Body of pancreas (tissue), 4 donors: ENCODE measurements around the gene LZTS3. TPM values are rescaled to one million over a fixed set of nuclear protein-coding genes. Genes with fewer than 3 reads are reported as not detected.
A peak's percentile ranks its signal among the peaks of the same experiment; 100 is the strongest.

ENCODE experiments used
- ATAC-seq: fragments of 150-250 bp; one replicate; pipeline ENCODE4 v1.9.1; 2016
- DNase-seq, 4 donors: peaks; one replicate each; pipeline ENCODE4 v3.0.0-alpha.2; 2019
- H3K27ac ChIP-seq, 4 donors: fragments of 200-600 bp; sonication (generic); 1 replicate in 3 of 4; 2 replicates in 1 of 4; pipeline versions ENCODE4 v1.5.1 to v1.6.1; 2016 to 2019; ENCODE audit warnings: mild to moderate bottlenecking in 1 of 4, mixed read lengths in 1 of 4, moderate library complexity in 1 of 4
- H3K27me3 ChIP-seq, 2 donors: fragments of 200-600 bp; sonication (generic); one replicate each; pipeline ENCODE4 v1.6.0; 2016; ENCODE audit warnings: mild to moderate bottlenecking in 1 of 2
- H3K36me3 ChIP-seq, 2 donors: fragments of 200-600 bp; sonication (generic); replicated peaks in 1 of 2; 2 replicates each; pipeline ENCODE4 v1.5.1; 2016; ENCODE audit warnings: low read depth in 2 of 2; ENCODE audit not compliant: insufficient read depth in 1 of 2
- H3K4me1 ChIP-seq: fragments of 200-600 bp; sonication (generic); one replicate; pipeline ENCODE4 v1.6.0; 2016
- H3K4me3 ChIP-seq, 2 donors: fragments of 200-600 bp; sonication (generic); 1 replicate in 1 of 2; 2 replicates in 1 of 2; pipeline ENCODE4 v1.5.1; 2016 to 2019
- H3K9me3 ChIP-seq, 3 donors: fragments of 200-600 bp; sonication (generic); 1 replicate in 2 of 3; 2 replicates in 1 of 3; pipeline ENCODE4 v1.5.1; 2016
- CTCF ChIP-seq, 7 experiments: fragments of 450-650 bp in 4 of 7; fragments of 200-600 bp in 3 of 7; sonication (generic) in 3 of 7; IDR thresholded peaks; one replicate each; pipeline ENCODE4 v1.5.1; 2016 to 2019; ENCODE audit warnings: antibody characterized with exemption in 7 of 7
- POLR2A ChIP-seq, 3 donors: fragments of 450-650 bp; IDR thresholded peaks; one replicate each; pipeline ENCODE4 v1.6.1; 2016; ENCODE audit warnings: antibody characterized with exemption in 3 of 3, mild to moderate bottlenecking in 2 of 3
- WGBS, 2 donors: methylation state at CpG; one replicate each; pipeline ENCODE4 v1.1.5; 2017; 5-methylcytosine and 5-hydroxymethylcytosine counted together
- intact Hi-C: fragments of 100-400 bp; cut with DNase I; formaldehyde crosslinking; loops from one replicate; pipeline ENCODE4 v1.15.1; 2023
- total RNA-seq, 2 donors: library from RNA; depleted of rRNA; stranded (reverse); fragments of >200 nt; gene quantifications; one replicate each; pipeline ENCODE4 v1.1.0, GENCODE V29; 2016

LZTS3 gene
- total RNA-seq, 2 donors from 2014 or later, result 38.4 to 72.2 TPM

DNA sequence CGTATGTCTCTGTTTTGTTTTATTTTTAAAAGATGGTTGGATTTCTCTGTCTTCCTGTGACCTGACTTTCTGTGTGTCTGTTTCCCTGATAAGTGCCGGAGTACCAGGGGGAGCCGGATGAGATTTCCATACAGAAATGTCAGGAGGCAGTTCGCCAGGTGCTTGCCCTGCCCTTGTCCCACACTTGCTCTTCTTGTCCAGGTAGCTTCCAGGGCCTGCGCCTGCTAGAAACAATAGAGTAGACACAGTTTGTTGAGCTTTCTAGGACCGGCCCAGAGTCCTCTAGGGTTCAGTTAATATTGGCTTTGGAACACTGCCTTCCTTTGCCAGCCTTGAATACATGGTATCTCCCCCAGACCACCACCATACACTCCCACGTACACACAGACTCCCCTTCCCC, 39.9 kb upstream of the LZTS3 start:
- WGBS, 2 donors, result 89 to 92% methylated on average over 7 of the region's 7 CpGs
- peaks cover 17% of the 10 kb centered on the region for H3K4me1 ChIP-seq
- H3K4me3 ChIP-seq, result no peak overlapping the region
- no peak for ATAC-seq
- H3K27ac ChIP-seq, result no peak overlapping the region
- intact Hi-C loops, result no loop called here
- H3K9me3 ChIP-seq, result no peaks in the 10 kb centered on the region
- H3K36me3 ChIP-seq, result peaks cover 0 to 5% of the 10 kb centered on the region in 2 donors
- H3K27me3 ChIP-seq, result no peaks in the 10 kb centered on the region
- TF ChIP-seq CTCF (IDR thresholded peaks at IDR 0.05), result no peak
- no peak for TF ChIP-seq POLR2A (IDR thresholded peaks at IDR 0.05)
- no peak for DNase-seq

DNA sequence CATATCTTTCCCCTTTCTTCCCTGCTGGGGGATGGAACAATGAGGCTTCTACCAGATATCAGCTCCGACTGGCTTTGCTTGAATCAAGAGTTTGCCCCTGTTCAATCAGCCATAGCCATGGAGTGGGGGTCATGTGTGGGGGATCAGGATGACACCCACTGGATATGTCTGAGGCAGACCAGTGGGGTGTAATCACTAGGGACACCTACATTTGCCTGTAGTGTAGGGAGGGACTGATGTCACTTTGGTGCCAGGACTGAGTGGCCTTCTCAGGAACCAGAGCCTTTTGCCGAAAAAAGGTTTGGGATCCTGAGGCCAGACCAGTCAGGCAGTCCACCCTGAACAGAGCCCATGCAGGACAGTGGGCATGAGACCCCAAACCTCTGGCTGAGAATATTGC, 37.0 kb upstream of the LZTS3 start:
- Histone ChIP-seq H3K36me3 (peaks cover 0 to 4% of the 10 kb centered on the region in 2 donors), H3K4me1 (peaks cover 19% of the 10 kb centered on the region), H3K27ac (no peak overlapping the region), H3K9me3 (no peaks in the 10 kb centered on the region), H3K27me3 (no peaks in the 10 kb centered on the region), H3K4me3 (peak overlapping the region in 1 of 2 donors; percentile 71)
- ATAC-seq (no peak), DNase-seq (no peak)
- WGBS, 2 donors, result 45 to 51% methylated on average over 2 of the region's 2 CpGs
- intact Hi-C loops, result no loop called here
- TF ChIP-seq CTCF (IDR thresholded peaks at IDR 0.05) (no peak), POLR2A (IDR thresholded peaks at IDR 0.05) (no peak)

GRCh38 chr20:3209946-3210317, 36.6 kb upstream of the LZTS3 start:
- intact Hi-C loops, result no loop called here
- H3K4me3 ChIP-seq, result peak overlapping the region; percentile 71 to 76
- peak overlapping the region in 2 of 4 donors; percentile 67 to 84 for H3K27ac ChIP-seq
- H3K9me3 ChIP-seq, result no peaks in the 10 kb centered on the region
- H3K36me3 ChIP-seq, result peaks cover 0 to 3% of the 10 kb centered on the region in 2 donors
- H3K27me3 ChIP-seq, result no peaks in the 10 kb centered on the region
- peaks cover 19% of the 10 kb centered on the region for H3K4me1 ChIP-seq
- DNase-seq (peak in 1 of 4 donors; percentile 14), ATAC-seq (peak; percentile 39)
- TF ChIP-seq POLR2A (IDR thresholded peaks at IDR 0.05), result no peak
- TF ChIP-seq CTCF (IDR thresholded peaks at IDR 0.05), result no peak
- 1 to 3% methylated on average over 10 of the region's 10 CpGs for WGBS, 2 donors

GRCh38 chr20:3209257-3209945, 36.1 kb upstream of the LZTS3 start, which contains the start of gene ITPA:
ITPA (plus strand) TSS chr20:3209498; CDS start chr20:3209552, 54 bp downstream.
- ATAC-seq (peak; percentile 55), DNase-seq (peak; percentile 40 to 56 (median 42))
- TF ChIP-seq CTCF (IDR thresholded peaks at IDR 0.05), result peak in 2 of 7 experiments; percentile 7 to 13
- TF ChIP-seq POLR2A (IDR thresholded peaks at IDR 0.05), result peak in 1 of 3 donors; percentile 22
- intact Hi-C loops, result no loop called here
- H3K4me3 ChIP-seq, result peak within 1 kb of the TSS; percentile 71 to 76
- no peaks in the 10 kb centered on the region for H3K9me3 ChIP-seq
- peaks cover 0 to 3% of the 10 kb centered on the region in 2 donors for H3K36me3 ChIP-seq
- H3K27me3 ChIP-seq, result no peaks in the 10 kb centered on the region
- peaks cover 19% of the 10 kb centered on the region for H3K4me1 ChIP-seq
- peak within 1 kb of the TSS; percentile 25 to 84 (median 74) for H3K27ac ChIP-seq
- WGBS, 2 donors, result 0% methylated on average over 41 to 48 of the region's 48 CpGs
